Kidney capillary endothelial cell (primary cell): ENCODE data around the gene PAQR7.
A peak's percentile ranks its signal among the peaks of the same experiment; 100 is the strongest.

ENCODE experiments used
- DNase-seq: peaks from one replicate; pipeline ENCODE4 v3.0.0-alpha.2; 2018; ENCODE audit warnings: low spot score

PAQR7 gene

GRCh38 chr1:25874209-25874608, 1.3 kb downstream of the PAQR7 start:
- DNase-seq: no peak

- no peak for DNase-seq
These were observed 2.4 kb downstream of the PAQR7 start for GRCh38 chr1:25873120-25873519.

- DNase-seq: no peak
These were observed 2.8 kb downstream of the PAQR7 start for GRCh38 chr1:25872713-25873112.

GRCh38 chr1:25871704-25872494, 3.6 kb downstream of the PAQR7 start:
- DNase-seq: no peak

- no peak for DNase-seq
These were observed 4.3 kb downstream of the PAQR7 start for GRCh38 chr1:25871086-25871703.

GRCh38 chr1:25870614-25871013, 4.9 kb downstream of the PAQR7 start:
- DNase-seq: no peak

GRCh38 chr1:25869909-25870606, 5.5 kb downstream of the PAQR7 start:
- no peak for DNase-seq

GRCh38 chr1:25867210-25867991, 8.1 kb downstream of the PAQR7 start:
- no peak for DNase-seq

GRCh38 chr1:25866288-25866687, 9.2 kb downstream of the PAQR7 start:
- no peak for DNase-seq

- DNase-seq: no peak
These were observed 11.1 kb downstream of the PAQR7 start for GRCh38 chr1:25864434-25864833.

- no peak for DNase-seq
These were observed 11.8 kb downstream of the PAQR7 start for GRCh38 chr1:25863486-25864262.

- no peak for DNase-seq
These were observed 12.6 kb downstream of the PAQR7 start for GRCh38 chr1:25862785-25863485.

- no peak for DNase-seq
These were observed 13.9 kb downstream of the PAQR7 start for GRCh38 chr1:25861316-25862286.

GRCh38 chr1:25858906-25859789, 16.4 kb downstream of the PAQR7 start, which contains the start of gene AUNIP:
Gene AUNIP (minus strand): TSS chr1:25859457. CDS start chr1:25859357, 100 bp downstream.
- peak; percentile 86 for DNase-seq

GRCh38 chr1:25858494-25858893, 17.0 kb downstream of the PAQR7 start:
- no peak for DNase-seq

- no peak for DNase-seq
These were observed 18.7 kb downstream of the PAQR7 start for GRCh38 chr1:25856856-25857255.

- DNase-seq: no peak
These were observed 21.0 kb downstream of the PAQR7 start for GRCh38 chr1:25854554-25854953.

GRCh38 chr1:25848531-25848930, 27.0 kb downstream of the PAQR7 start:
- DNase-seq: peak; percentile 38

- DNase-seq: no peak
These were observed 27.6 kb downstream of the PAQR7 start for GRCh38 chr1:25847929-25848328.
